AG10803 (cell line): ENCODE data around the gene ADGRD2.

Experiments used
- DNase-seq: peaks from one replicate; pipeline ENCODE4 v3.0.0; 2010; ENCODE audit warnings: low read depth
- H3K4me3 ChIP-seq: 2 replicates; pipeline ENCODE4 v1.5.1; 2011; ENCODE audit warnings: mild to moderate bottlenecking, low read length, control low read depth
- TF ChIP-seq, protein P1 (sequence below): conservative IDR thresholded peaks from 2 replicates; pipeline ENCODE4 v1.5.1; 2011; ENCODE audit warnings: mild to moderate bottlenecking, low read length, control low read depth, inconsistent platforms

Gene ADGRD2

DNA sequence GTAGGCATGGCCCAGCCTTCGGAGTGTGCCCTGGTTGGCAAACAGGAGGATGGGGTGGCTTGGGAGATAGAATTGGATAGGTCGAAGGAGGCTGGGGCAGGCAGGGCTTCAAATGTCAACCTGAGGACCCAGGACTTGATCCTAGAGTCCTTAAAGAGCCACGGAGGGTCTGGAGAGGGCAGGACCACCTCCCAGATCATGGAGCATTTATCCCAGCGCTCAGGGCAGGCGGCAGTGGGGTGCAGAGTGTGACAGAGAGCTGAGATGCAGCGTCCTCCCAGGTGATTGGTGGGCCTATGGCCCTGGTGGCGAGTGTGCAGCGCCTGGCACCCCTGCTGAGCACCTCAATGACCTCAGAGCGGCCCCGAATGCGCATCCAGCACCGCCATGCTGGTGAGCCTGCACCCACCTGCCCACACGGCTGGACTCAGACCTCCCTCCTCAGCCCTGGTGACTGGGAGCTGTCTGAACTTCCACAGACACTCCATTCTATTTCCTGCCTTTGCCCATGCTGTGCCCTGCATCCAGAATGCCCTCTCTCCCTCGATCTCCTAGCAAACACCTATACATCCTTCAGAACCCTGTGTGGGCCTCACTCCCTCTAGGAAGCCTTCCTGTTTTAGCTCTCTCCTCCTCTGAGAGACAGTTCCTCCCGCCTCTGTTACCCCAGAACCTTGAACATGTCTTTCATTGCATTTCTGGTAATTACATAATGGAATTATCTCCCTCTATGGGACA is 6.3 kb downstream of the ADGRD2 start:
- no peak for DNase-seq
- TF ChIP-seq, protein P1, sequence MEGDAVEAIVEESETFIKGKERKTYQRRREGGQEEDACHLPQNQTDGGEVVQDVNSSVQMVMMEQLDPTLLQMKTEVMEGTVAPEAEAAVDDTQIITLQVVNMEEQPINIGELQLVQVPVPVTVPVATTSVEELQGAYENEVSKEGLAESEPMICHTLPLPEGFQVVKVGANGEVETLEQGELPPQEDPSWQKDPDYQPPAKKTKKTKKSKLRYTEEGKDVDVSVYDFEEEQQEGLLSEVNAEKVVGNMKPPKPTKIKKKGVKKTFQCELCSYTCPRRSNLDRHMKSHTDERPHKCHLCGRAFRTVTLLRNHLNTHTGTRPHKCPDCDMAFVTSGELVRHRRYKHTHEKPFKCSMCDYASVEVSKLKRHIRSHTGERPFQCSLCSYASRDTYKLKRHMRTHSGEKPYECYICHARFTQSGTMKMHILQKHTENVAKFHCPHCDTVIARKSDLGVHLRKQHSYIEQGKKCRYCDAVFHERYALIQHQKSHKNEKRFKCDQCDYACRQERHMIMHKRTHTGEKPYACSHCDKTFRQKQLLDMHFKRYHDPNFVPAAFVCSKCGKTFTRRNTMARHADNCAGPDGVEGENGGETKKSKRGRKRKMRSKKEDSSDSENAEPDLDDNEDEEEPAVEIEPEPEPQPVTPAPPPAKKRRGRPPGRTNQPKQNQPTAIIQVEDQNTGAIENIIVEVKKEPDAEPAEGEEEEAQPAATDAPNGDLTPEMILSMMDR = no peak

DNA sequence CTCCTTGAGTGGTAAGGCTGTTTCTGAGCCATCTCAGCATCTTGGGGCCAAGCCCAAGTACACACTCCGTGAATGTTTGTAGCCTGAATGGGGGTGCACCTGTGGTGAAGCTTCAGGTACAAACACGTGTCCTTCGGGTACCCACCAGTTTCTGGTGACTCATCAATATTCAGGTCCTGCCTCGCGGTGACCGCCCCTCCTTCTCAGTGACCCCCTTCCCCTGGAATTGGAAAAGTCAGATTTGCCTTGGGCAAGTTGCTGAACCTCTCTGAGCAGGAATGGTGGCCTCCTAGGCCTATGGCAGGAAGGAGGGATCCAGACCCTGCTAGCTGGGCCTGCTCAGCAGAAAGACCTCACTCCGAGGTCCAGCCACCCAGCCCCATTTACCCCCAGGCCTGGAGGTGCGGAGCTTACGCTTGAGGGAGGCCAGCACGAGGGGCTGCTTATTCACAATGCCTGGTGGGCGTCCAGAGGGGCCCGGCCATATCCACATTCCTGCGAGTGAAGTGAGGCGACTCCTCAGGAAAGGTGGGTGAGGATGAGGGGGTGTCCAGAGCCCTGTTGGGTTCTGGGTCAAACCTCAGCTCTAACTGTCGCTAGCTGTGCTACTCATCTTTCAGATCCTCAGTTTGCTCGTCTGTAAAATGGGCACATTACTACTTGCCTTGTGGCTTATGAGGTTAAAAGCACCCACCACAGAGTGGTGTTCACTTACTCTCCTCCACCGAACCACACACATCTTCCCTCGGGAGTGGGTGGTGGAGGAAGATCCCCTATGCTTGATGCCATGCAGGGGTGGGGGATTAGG is 7.0 kb downstream of the ADGRD2 start:
- no peak for DNase-seq
- TF ChIP-seq, protein P1 = no peak
- H3K4me3 ChIP-seq = no peak overlapping the region

More for the DNA sequence above, 6.3 kb downstream of the ADGRD2 start:
- H3K4me3 ChIP-seq = no peak overlapping the region

- no peak for DNase-seq
- TF ChIP-seq, protein P1 = no peak
- H3K4me3 ChIP-seq = no peak overlapping the region
These were observed 7.7 kb downstream of the ADGRD2 start for GRCh38 chr9:124457887-124458431.

GRCh38 chr9:124458441-124458840 is 8.2 kb downstream of the ADGRD2 start:
- TF ChIP-seq, protein P1 = no peak
- H3K4me3 ChIP-seq = no peak overlapping the region
- DNase-seq = no peak

- TF ChIP-seq, protein P1 = no peak
- no peak overlapping the region for H3K4me3 ChIP-seq
These were observed 12.5 kb downstream of the ADGRD2 start for GRCh38 chr9:124462739-124463138.

DNA sequence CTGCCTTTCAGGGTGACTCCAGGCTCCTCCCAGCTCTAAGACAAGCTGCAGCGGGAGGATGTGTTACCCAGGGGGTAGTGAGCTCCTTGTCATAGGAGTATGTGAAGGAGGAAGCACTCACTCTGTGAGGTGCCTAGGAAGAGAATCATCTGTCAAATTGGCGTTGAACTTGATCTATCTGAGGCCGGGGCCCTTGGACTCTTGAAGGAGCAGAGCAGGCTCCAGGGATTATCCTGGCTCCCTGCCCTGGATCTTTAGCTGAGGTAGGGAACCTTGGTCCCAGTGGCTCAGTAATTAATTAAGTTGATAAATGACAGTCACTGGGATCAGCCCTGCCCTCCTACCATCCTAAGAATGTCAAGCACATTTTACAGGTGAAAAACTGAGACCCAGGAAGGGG is 15.5 kb downstream of the ADGRD2 start:
- no peak overlapping the region for H3K4me3 ChIP-seq
- no peak for DNase-seq
- TF ChIP-seq, protein P1 = no peak

More at GRCh38 chr9:124462739-124463138, 12.5 kb downstream of the ADGRD2 start:
- no peak for DNase-seq
